Measurements from ENCODE around the gene TTLL13. TPM values are rescaled to one million over a fixed set of nuclear protein-coding genes. Genes with fewer than 3 reads are reported as not detected.
A peak's percentile ranks its signal among the peaks of the same experiment; 100 is the strongest.
"Not testable (repeated sequence)": the region's sequence is repeated elsewhere in the genome, so short reads cannot be mapped to it uniquely, and the experiment has no call there.

TTLL13 gene
- total and polyA plus RNA-seq, 4 experiments from 2014 or later, result 1.1 to 1.4 TPM; not detected in 2

- H3K27ac Mint-ChIP-seq, result peak overlapping the region in 1 of 7 donors; percentile 47
- Histone ChIP-seq H3K36me3 (ENCODE audit: insufficient read depth, low read length) (no peaks in the 10 kb centered on the region), H3K4me3 (ENCODE audit: low read length in 2 of 2) (no peak overlapping the region), H3K27ac (ENCODE audit: low read depth, low read length) (no peak overlapping the region), H3K9me3 (ENCODE audit: control insufficient read depth in 1 of 2, low read length in 2 of 2) (no peaks in the 10 kb centered on the region), H3K4me1 (ENCODE audit: insufficient read depth, low read length) (peaks cover 4% of the 10 kb centered on the region), H3K27me3 (ENCODE audit: insufficient read depth, low read length) (no peaks in the 10 kb centered on the region)
- no peak overlapping the region for H3K4me3 Mint-ChIP-seq
- no peaks in the 10 kb centered on the region for H3K36me3 Mint-ChIP-seq
- no peaks in the 10 kb centered on the region for H3K27me3 Mint-ChIP-seq
- H3K9me3 Mint-ChIP-seq, result no peaks in the 10 kb centered on the region
- peaks cover 3 to 7% (median 7%) of the 10 kb centered on the region in 4 donors for H3K4me1 Mint-ChIP-seq
- POLR2A ChIA-PET (ENCODE audit: partially characterized antibody), result no interaction called here
- no peak for DNase-seq
- CTCF ChIA-PET (ENCODE audit: partially characterized antibody), result interaction anchor here (0.8 to 2.6 kb wide), 15 partner anchors 8 to 592 kb away, joined by 3 to 29 read pairs (median 4); no protein-coding TSS in a partner anchor
- intact Hi-C loops (cut with micrococcal nuclease), result no loop called here
These were observed 44.8 kb downstream of the TTLL13 start for GRCh38 chr15:90294159-90294558.

GRCh38 chr15:90294601-90295269 lies 45.4 kb downstream of the TTLL13 start:
- intact Hi-C loops (cut with micrococcal nuclease), result no loop called here
- Histone ChIP-seq H3K27me3 (ENCODE audit: insufficient read depth, low read length) (no peaks in the 10 kb centered on the region), H3K4me3 (ENCODE audit: low read length in 2 of 2) (no peak overlapping the region), H3K27ac (ENCODE audit: low read depth, low read length) (no peak overlapping the region), H3K4me1 (ENCODE audit: insufficient read depth, low read length) (peaks cover 4% of the 10 kb centered on the region), H3K36me3 (ENCODE audit: insufficient read depth, low read length) (no peaks in the 10 kb centered on the region), H3K9me3 (ENCODE audit: control insufficient read depth in 1 of 2, low read length in 2 of 2) (no peaks in the 10 kb centered on the region)
- Mint-ChIP-seq H3K27me3 (no peaks in the 10 kb centered on the region), H3K27ac (peak overlapping the region in 1 of 7 donors; percentile 47), H3K36me3 (no peaks in the 10 kb centered on the region), H3K4me3 (no peak overlapping the region), H3K4me1 (peaks cover 3 to 7% (median 7%) of the 10 kb centered on the region in 4 donors), H3K9me3 (no peaks in the 10 kb centered on the region)
- ChIA-PET POLR2A (ENCODE audit: partially characterized antibody) (interaction anchor here (0.7 kb wide), 1 partner anchor 115 kb away, joined by 3 read pairs; no protein-coding TSS in a partner anchor), CTCF (ENCODE audit: partially characterized antibody) (interaction anchor here (1.5 to 2.6 kb wide), 4 partner anchors 17 to 165 kb away, joined by 3 to 11 read pairs (median 4); no protein-coding TSS in a partner anchor)
- no peak for DNase-seq

GRCh38 chr15:90295270-90295648 lies 45.9 kb downstream of the TTLL13 start:
- Histone ChIP-seq H3K4me1 (ENCODE audit: insufficient read depth, low read length) (peaks cover 4% of the 10 kb centered on the region), H3K27ac (ENCODE audit: low read depth, low read length) (no peak overlapping the region), H3K27me3 (ENCODE audit: insufficient read depth, low read length) (no peaks in the 10 kb centered on the region), H3K36me3 (ENCODE audit: insufficient read depth, low read length) (no peaks in the 10 kb centered on the region), H3K4me3 (ENCODE audit: low read length in 2 of 2) (no peak overlapping the region), H3K9me3 (ENCODE audit: control insufficient read depth in 1 of 2, low read length in 2 of 2) (no peaks in the 10 kb centered on the region)
- ChIA-PET CTCF (ENCODE audit: partially characterized antibody) (interaction anchor here (1.5 kb wide), 1 partner anchor 21 kb away, joined by 3 read pairs; no protein-coding TSS in a partner anchor), POLR2A (ENCODE audit: partially characterized antibody) (interaction anchor here (0.7 kb wide), 1 partner anchor 116 kb away, joined by 3 read pairs; no protein-coding TSS in a partner anchor)
- H3K27ac Mint-ChIP-seq, result no peak overlapping the region
- no peaks in the 10 kb centered on the region for H3K36me3 Mint-ChIP-seq
- no peaks in the 10 kb centered on the region for H3K27me3 Mint-ChIP-seq
- intact Hi-C loops (cut with micrococcal nuclease), result no loop called here
- H3K9me3 Mint-ChIP-seq, result no peaks in the 10 kb centered on the region
- no peak for DNase-seq
- H3K4me1 Mint-ChIP-seq, result peaks cover 3 to 7% (median 7%) of the 10 kb centered on the region in 4 donors
- no peak overlapping the region for H3K4me3 Mint-ChIP-seq

GRCh38 chr15:90296316-90296884 lies 47.0 kb downstream of the TTLL13 start:
- H3K9me3 ChIP-seq (ENCODE audit: control insufficient read depth in 1 of 2, low read length in 2 of 2); H3K27me3 ChIP-seq (ENCODE audit: insufficient read depth, low read length); H3K9me3 Mint-ChIP-seq; intact Hi-C loops (cut with micrococcal nuclease); H3K4me1 ChIP-seq (ENCODE audit: insufficient read depth, low read length); POLR2A ChIA-PET (ENCODE audit: partially characterized antibody); DNase-seq; H3K27me3 Mint-ChIP-seq; H3K4me3 ChIP-seq (ENCODE audit: low read length in 2 of 2); H3K4me3 Mint-ChIP-seq; H3K27ac ChIP-seq (ENCODE audit: low read depth, low read length); H3K36me3 ChIP-seq (ENCODE audit: insufficient read depth, low read length); H3K36me3 Mint-ChIP-seq: not testable (repeated sequence)
- H3K4me1 Mint-ChIP-seq, result peaks cover 6 to 18% (median 12%) of the 10 kb centered on the region in 4 donors
- peak overlapping the region in 1 of 7 donors; percentile 64 for H3K27ac Mint-ChIP-seq
- CTCF ChIA-PET (ENCODE audit: partially characterized antibody), result interaction anchor here (0.6 to 1.1 kb wide), 3 partner anchors 9 to 24 kb away, joined by 3 to 4 read pairs (median 3); no protein-coding TSS in a partner anchor

GRCh38 chr15:90297021-90297420 lies 47.7 kb downstream of the TTLL13 start:
- Mint-ChIP-seq H3K27ac (peak overlapping the region in 1 of 7 donors; percentile 53), H3K36me3 (no peaks in the 10 kb centered on the region), H3K9me3 (no peaks in the 10 kb centered on the region), H3K4me1 (peaks cover 6 to 20% (median 15%) of the 10 kb centered on the region in 4 donors), H3K4me3 (no peak overlapping the region), H3K27me3 (no peaks in the 10 kb centered on the region)
- no peaks in the 10 kb centered on the region for H3K27me3 ChIP-seq (ENCODE audit: insufficient read depth, low read length)
- DNase-seq, result no peak
- H3K4me1 ChIP-seq (ENCODE audit: insufficient read depth, low read length), result peaks cover 11% of the 10 kb centered on the region
- no peaks in the 10 kb centered on the region for H3K9me3 ChIP-seq (ENCODE audit: control insufficient read depth in 1 of 2, low read length in 2 of 2)
- H3K4me3 ChIP-seq (ENCODE audit: low read length in 2 of 2), result no peak overlapping the region
- H3K36me3 ChIP-seq (ENCODE audit: insufficient read depth, low read length), result no peaks in the 10 kb centered on the region
- no peak overlapping the region for H3K27ac ChIP-seq (ENCODE audit: low read depth, low read length)
- intact Hi-C loops (cut with micrococcal nuclease), result no loop called here
- ChIA-PET POLR2A (ENCODE audit: partially characterized antibody) (no interaction called here), CTCF (ENCODE audit: partially characterized antibody) (interaction anchor here (0.6 to 1.1 kb wide), 3 partner anchors 8 to 23 kb away, joined by 3 to 4 read pairs (median 3); no protein-coding TSS in a partner anchor)

- intact Hi-C loops (cut with micrococcal nuclease), result no loop called here
- peaks cover 5 to 20% (median 11%) of the 10 kb centered on the region in 4 donors for H3K4me1 Mint-ChIP-seq
- no peaks in the 10 kb centered on the region for H3K27me3 ChIP-seq (ENCODE audit: insufficient read depth, low read length)
- no peaks in the 10 kb centered on the region for H3K36me3 Mint-ChIP-seq
- CTCF ChIA-PET (ENCODE audit: partially characterized antibody), result interaction anchor here (0.6 to 4.7 kb wide), 16 partner anchors 8 to 733 kb away, joined by 3 to 29 read pairs (median 6); partner anchors contain the start of gene TTLL13
- no peaks in the 10 kb centered on the region for H3K9me3 Mint-ChIP-seq
- no peak for DNase-seq
- POLR2A ChIA-PET (ENCODE audit: partially characterized antibody), result interaction anchor here (1.4 kb wide), 1 partner anchor 35 kb away, joined by 5 read pairs; the partner anchor contains the start of gene NGRN
- H3K27me3 Mint-ChIP-seq, result no peaks in the 10 kb centered on the region
- no peaks in the 10 kb centered on the region for H3K36me3 ChIP-seq (ENCODE audit: insufficient read depth, low read length)
- H3K27ac Mint-ChIP-seq, result no peak overlapping the region
- H3K4me1 ChIP-seq (ENCODE audit: insufficient read depth, low read length), result peaks cover 7% of the 10 kb centered on the region
- H3K4me3 ChIP-seq (ENCODE audit: low read length in 2 of 2), result no peak overlapping the region
- no peaks in the 10 kb centered on the region for H3K9me3 ChIP-seq (ENCODE audit: control insufficient read depth in 1 of 2, low read length in 2 of 2)
- H3K27ac ChIP-seq (ENCODE audit: low read depth, low read length), result no peak overlapping the region
- H3K4me3 Mint-ChIP-seq, result no peak overlapping the region
These were observed 51.2 kb downstream of the TTLL13 start for GRCh38 chr15:90300541-90300940.
